ENCODE data around the gene CDIP1. TPM values are rescaled to one million over a fixed set of nuclear protein-coding genes. Genes with fewer than 3 reads are reported as not detected.

The CDIP1 gene
- total and polyA plus RNA-seq, 2 experiments from 2014 or later, result 39.2 to 57.6 TPM

Other genes starting within 250 kb of the CDIP1 start
- 9.0 and 10.2 TPM in 2 replicates for gene GLIS2, start 222.7 kb downstream of the CDIP1 start, total RNA-seq (2014; rRNA removed; shearing (Covaris generic))
- 8.2 and 8.8 TPM in 2 replicates for gene GLIS2, start 222.7 kb downstream of the CDIP1 start, polyA plus RNA-seq (2016; fragmentation: Nextera tagmentation; extraction: Ambion mirVana)
- gene PAM16, start 187.5 kb downstream of the CDIP1 start, total RNA-seq (2014; rRNA removed; shearing (Covaris generic)), result 84.1 and 113 TPM in 2 replicates
- 283 and 331 TPM in 2 replicates for gene PAM16, start 187.5 kb downstream of the CDIP1 start, polyA plus RNA-seq (2016; fragmentation: Nextera tagmentation; extraction: Ambion mirVana)
- 15.5 and 16.9 TPM in 2 replicates for gene VASN, start 166.9 kb downstream of the CDIP1 start, total RNA-seq (2014; rRNA removed; shearing (Covaris generic))
- 7.1 and 8.0 TPM in 2 replicates for gene VASN, start 166.9 kb downstream of the CDIP1 start, polyA plus RNA-seq (2016; fragmentation: Nextera tagmentation; extraction: Ambion mirVana)
- 40.5 and 46.4 TPM in 2 replicates for gene CORO7, start 122.2 kb downstream of the CDIP1 start, total RNA-seq (2014; rRNA removed; shearing (Covaris generic))
- gene CORO7, start 122.2 kb downstream of the CDIP1 start, polyA plus RNA-seq (2016; fragmentation: Nextera tagmentation; extraction: Ambion mirVana), result 14.2 and 19.1 TPM in 2 replicates
- gene DNAJA3, start 112.9 kb downstream of the CDIP1 start, total RNA-seq (2014; rRNA removed; shearing (Covaris generic)), result 75.5 and 75.9 TPM in 2 replicates
- 46.6 and 56.3 TPM in 2 replicates for gene DNAJA3, start 112.9 kb downstream of the CDIP1 start, polyA plus RNA-seq (2016; fragmentation: Nextera tagmentation; extraction: Ambion mirVana)
- 51.8 and 61.7 TPM in 2 replicates for gene NMRAL1, start 64.1 kb downstream of the CDIP1 start, total RNA-seq (2014; rRNA removed; shearing (Covaris generic))
- gene NMRAL1, start 64.1 kb downstream of the CDIP1 start, polyA plus RNA-seq (2016; fragmentation: Nextera tagmentation; extraction: Ambion mirVana), result 50.4 and 50.7 TPM in 2 replicates
- 30.1 and 33.0 TPM in 2 replicates for gene HMOX2, start 62.4 kb downstream of the CDIP1 start, total RNA-seq (2014; rRNA removed; shearing (Covaris generic))
- gene HMOX2, start 62.4 kb downstream of the CDIP1 start, polyA plus RNA-seq (2016; fragmentation: Nextera tagmentation; extraction: Ambion mirVana), result 38.1 and 40.9 TPM in 2 replicates
- gene C16orf96, start 17.6 kb upstream of the CDIP1 start, total RNA-seq (2014; rRNA removed; shearing (Covaris generic)), result 1.2 and 2.2 TPM in 2 replicates
- 0.09 and 0.37 TPM in 2 replicates for gene C16orf96, start 17.6 kb upstream of the CDIP1 start, polyA plus RNA-seq (2016; fragmentation: Nextera tagmentation; extraction: Ambion mirVana)
- gene UBALD1, start 76.1 kb upstream of the CDIP1 start, total RNA-seq (2014; rRNA removed; shearing (Covaris generic)), result 32.2 and 32.8 TPM in 2 replicates
- gene UBALD1, start 76.1 kb upstream of the CDIP1 start, polyA plus RNA-seq (2016; fragmentation: Nextera tagmentation; extraction: Ambion mirVana), result 20.7 and 23.9 TPM in 2 replicates
- gene MGRN1, start 86.1 kb upstream of the CDIP1 start, total RNA-seq (2014; rRNA removed; shearing (Covaris generic)), result 54.6 and 71.8 TPM in 2 replicates
- 10.5 and 13.1 TPM in 2 replicates for gene MGRN1, start 86.1 kb upstream of the CDIP1 start, polyA plus RNA-seq (2016; fragmentation: Nextera tagmentation; extraction: Ambion mirVana)
- 65.1 and 80.4 TPM in 2 replicates for gene NUDT16L1, start 154.8 kb upstream of the CDIP1 start, total RNA-seq (2014; rRNA removed; shearing (Covaris generic))
- 37.1 and 39.0 TPM in 2 replicates for gene NUDT16L1, start 154.8 kb upstream of the CDIP1 start, polyA plus RNA-seq (2016; fragmentation: Nextera tagmentation; extraction: Ambion mirVana)
- gene ANKS3, start 195.5 kb upstream of the CDIP1 start, total RNA-seq (2014; rRNA removed; shearing (Covaris generic)), result 19.1 and 24.9 TPM in 2 replicates
- 17.9 and 22.5 TPM in 2 replicates for gene ANKS3, start 195.5 kb upstream of the CDIP1 start, polyA plus RNA-seq (2016; fragmentation: Nextera tagmentation; extraction: Ambion mirVana)
- gene DNAAF8, start 195.8 kb upstream of the CDIP1 start, total RNA-seq (2014; rRNA removed; shearing (Covaris generic)), result 1.3 TPM in 1 of 2 replicates, not detected in the other
- gene DNAAF8, start 195.8 kb upstream of the CDIP1 start, polyA plus RNA-seq (2016; fragmentation: Nextera tagmentation; extraction: Ambion mirVana), result 0.34 TPM in 1 of 2 replicates, not detected in the other
- gene ZNF500, start 228.4 kb upstream of the CDIP1 start, total RNA-seq (2014; rRNA removed; shearing (Covaris generic)), result 12.1 and 15.3 TPM in 2 replicates
- 5.3 and 5.8 TPM in 2 replicates for gene ZNF500, start 228.4 kb upstream of the CDIP1 start, polyA plus RNA-seq (2016; fragmentation: Nextera tagmentation; extraction: Ambion mirVana)
- not detected in 2 replicates for gene SEPTIN12, start 249.6 kb upstream of the CDIP1 start, total RNA-seq (2014; rRNA removed; shearing (Covaris generic))
- not detected in 2 replicates for gene SEPTIN12, start 249.6 kb upstream of the CDIP1 start, polyA plus RNA-seq (2016; fragmentation: Nextera tagmentation; extraction: Ambion mirVana)